Measurements from ENCODE around the gene YIPF7. TPM values are rescaled to one million over a fixed set of nuclear protein-coding genes. Genes with fewer than 3 reads are reported as not detected.

The YIPF7 gene
- total RNA-seq: not detected in 2 replicates

DNA sequence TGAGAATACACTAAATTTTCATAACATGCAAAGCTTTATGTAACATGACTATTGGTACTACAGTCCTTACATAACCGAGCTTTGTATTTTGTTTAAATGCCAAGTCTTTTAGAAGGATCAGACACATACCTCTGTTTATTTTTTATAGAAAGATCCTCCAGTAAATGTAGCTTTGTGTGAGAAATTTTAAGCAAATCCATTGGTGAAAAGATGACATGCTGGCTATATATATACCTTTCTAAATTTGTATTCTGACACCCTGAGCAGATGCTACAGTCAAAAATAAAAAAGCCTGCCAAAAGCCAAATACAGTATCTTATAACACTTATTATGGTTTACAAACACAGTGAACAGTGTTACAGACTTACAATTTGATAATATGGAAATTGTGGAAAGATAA is at the start of gene YIPF7:
TSS of gene YIPF7 (minus strand) at position 201 of the 400 bp plus-strand sequence. CDS start 1,525 bp downstream, outside the sequence.

DNA sequence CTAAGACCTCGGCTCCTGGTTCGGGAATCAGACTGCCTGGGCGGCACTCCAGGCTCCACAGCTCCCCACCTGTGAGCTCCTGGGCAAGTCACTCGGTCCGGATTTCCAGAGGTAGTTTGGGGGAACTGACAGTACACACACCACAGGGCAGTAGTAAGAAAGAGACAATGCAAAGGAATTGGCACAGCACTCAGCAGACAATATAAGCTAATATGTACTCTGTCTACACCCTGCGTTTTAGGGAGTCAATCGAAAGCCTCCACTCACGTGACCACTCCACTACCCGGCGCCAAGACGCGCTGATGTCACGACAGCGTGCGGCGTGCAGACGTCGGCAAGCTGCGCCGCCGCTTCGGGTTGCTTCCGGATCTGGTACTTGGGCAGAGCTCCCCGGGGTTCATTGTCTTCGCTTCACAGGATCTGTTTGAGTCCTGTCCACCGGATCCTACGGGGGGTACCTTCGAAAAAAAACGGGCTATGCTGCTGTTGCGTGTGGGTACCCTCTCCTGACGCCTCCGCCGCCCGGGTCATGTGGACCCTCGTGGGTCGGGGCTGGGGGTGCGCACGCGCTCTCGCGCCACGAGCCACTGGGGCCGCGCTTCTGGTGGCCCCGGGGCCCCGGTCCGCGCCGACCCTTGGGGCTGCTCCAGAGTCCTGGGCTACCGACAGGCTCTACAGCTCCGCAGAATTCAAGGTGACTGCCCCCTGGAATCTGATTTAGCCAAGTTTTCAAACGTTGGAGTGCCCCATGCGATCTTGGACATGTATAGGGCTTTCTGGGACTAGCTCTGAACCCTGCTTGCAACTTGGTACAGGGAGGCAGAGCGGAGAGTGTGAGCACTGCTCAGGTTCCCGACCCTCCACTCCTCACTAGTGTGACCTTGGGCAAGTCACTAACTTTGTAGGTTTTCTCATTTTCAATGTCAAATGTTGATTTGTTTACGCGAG is 26.9 kb upstream of the YIPF7 start, which contains the start of gene GUF1:
TSS of gene GUF1 (plus strand) at position 327 of the 948 bp plus-strand sequence. CDS start at position 530, 203 bp downstream.

Other genes starting within 250 kb of the YIPF7 start
- not detected in 2 replicates for gene KCTD8, start 202.8 kb downstream of the YIPF7 start, total RNA-seq
- gene GUF1, start 26.8 kb upstream of the YIPF7 start, total RNA-seq: 16.5 and 17.5 TPM in 2 replicates
- 34.6 and 35.4 TPM in 2 replicates for gene GNPDA2, start 74.9 kb upstream of the YIPF7 start, total RNA-seq

Data from articular chondrocyte of knee joint (primary cell).